Peyer's patch (tissue), 4 donors: ENCODE measurements around the gene IMPA2. TPM values are rescaled to one million over a fixed set of nuclear protein-coding genes. Genes with fewer than 3 reads are reported as not detected.

Experiments
- DNase-seq, 3 donors: peaks; one replicate each; pipeline ENCODE4 v3.0.0-alpha.2; 2017 to 2019
- H3K27ac ChIP-seq, 4 donors: fragments of 200-600 bp; sonication (generic); one replicate each; pipeline ENCODE4 v1.5.1; 2016 to 2019
- H3K27me3 ChIP-seq, 2 donors: fragments of 200-600 bp; sonication (generic); one replicate each; pipeline ENCODE4 v1.5.1; 2019
- H3K36me3 ChIP-seq, 3 donors: fragments of 200-600 bp; sonication (generic); one replicate each; pipeline ENCODE4 v1.5.1; 2016 to 2019
- H3K4me1 ChIP-seq, 4 donors: fragments of 200-600 bp; sonication (generic); one replicate each; pipeline ENCODE4 v1.5.1; 2016 to 2019
- H3K4me3 ChIP-seq, 4 donors: fragments of 200-600 bp; sonication (generic); 1 replicate in 3 of 4; 2 replicates in 1 of 4; pipeline ENCODE4 v1.5.1; 2016 to 2019; ENCODE audit warnings: mild to moderate bottlenecking in 1 of 4
- H3K9me3 ChIP-seq, 4 donors: fragments of 200-600 bp; sonication (generic); one replicate each; pipeline ENCODE4 v1.5.1; 2016 to 2019; ENCODE audit warnings: mild to moderate bottlenecking in 1 of 4
- CTCF ChIP-seq, 6 experiments: fragments of 450-650 bp in 4 of 6; fragments of 200-600 bp in 2 of 6; sonication (generic) in 1 of 6; IDR thresholded peaks; one replicate each; pipeline ENCODE4 v1.5.1; 2017 to 2019; ENCODE audit warnings: antibody characterized with exemption in 6 of 6, mild to moderate bottlenecking in 3 of 6, moderate library complexity in 1 of 6
- POLR2A ChIP-seq, 2 donors: fragments of 450-650 bp; IDR thresholded peaks; one replicate each; pipeline ENCODE4 v1.5.1; 2017; ENCODE audit warnings: antibody characterized with exemption in 2 of 2, mild to moderate bottlenecking in 2 of 2, moderate library complexity in 2 of 2
- total RNA-seq, 4 donors: library from RNA; depleted of rRNA; stranded (reverse); fragments of >200 nt; gene quantifications; one replicate each; pipeline ENCODE4 v1.1.0, GENCODE V29; 2016

IMPA2 gene
- total RNA-seq, 4 donors from 2014 or later, result 44.0 to 62.3 (median 56.3) TPM

DNA sequence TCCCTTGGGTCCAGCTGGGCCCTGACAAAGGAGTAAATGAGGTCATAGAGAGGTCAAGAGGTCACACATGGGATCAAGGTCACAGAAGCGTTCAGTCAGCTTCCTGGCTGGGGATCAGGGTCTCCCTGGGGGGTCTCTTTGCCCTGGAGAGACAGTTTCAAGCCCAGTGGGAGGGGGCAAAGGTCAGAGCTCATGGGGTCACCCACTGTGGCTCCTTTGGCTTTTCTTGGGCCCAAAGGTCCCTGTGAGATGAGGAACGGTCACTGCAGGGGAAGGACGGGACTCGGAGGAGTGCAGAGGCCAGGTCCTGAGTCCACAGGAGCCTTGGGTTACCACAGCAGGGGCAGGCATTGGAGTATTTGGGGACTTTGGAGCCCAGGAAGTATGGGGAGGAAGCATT lies 81.7 kb downstream of the IMPA2 start:
- Histone ChIP-seq H3K4me1 (no peaks in the 10 kb centered on the region), H3K4me3 (no peak overlapping the region), H3K36me3 (no peaks in the 10 kb centered on the region), H3K27me3 (no peaks in the 10 kb centered on the region), H3K27ac (no peak overlapping the region), H3K9me3 (no peaks in the 10 kb centered on the region)
- TF ChIP-seq POLR2A (IDR thresholded peaks at IDR 0.05) (no peak), CTCF (IDR thresholded peaks at IDR 0.05) (no peak)
- DNase-seq, result no peak

DNA sequence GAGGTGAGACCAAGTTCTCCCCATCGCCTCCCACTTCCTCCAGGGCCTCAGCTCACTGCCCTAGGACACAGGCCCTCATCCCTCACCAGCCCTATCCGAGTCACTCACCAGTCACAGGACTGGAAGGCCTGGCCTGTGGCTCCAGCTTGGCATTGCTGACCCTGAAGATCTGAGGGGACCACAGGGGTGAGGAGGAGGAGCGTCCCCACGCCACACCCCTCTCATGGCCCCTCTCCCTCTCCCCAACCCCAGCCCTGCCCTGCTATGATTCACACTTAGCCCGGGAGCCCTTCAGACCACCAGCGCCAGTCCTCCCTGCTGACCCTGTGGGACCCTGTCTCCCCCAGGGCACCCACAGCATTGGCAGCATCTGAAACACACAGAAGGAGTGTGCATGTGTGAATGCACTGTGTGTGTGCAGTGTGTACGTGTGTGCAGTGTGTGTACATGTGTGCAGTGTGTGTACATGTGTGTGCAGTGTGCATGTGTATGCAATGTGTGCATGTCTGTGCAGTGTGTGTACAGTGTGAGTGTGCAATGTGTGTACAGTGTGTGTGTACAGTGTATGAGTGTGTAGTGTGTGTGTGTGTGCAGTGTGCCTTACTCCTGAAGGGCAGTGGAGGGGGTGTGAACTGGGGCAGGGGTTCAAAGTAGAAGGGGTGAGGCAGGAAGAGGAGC lies 82.9 kb downstream of the IMPA2 start:
- Histone ChIP-seq H3K36me3 (no peaks in the 10 kb centered on the region), H3K4me3 (no peak overlapping the region), H3K27ac (no peak overlapping the region), H3K9me3 (no peaks in the 10 kb centered on the region), H3K27me3 (no peaks in the 10 kb centered on the region), H3K4me1 (no peaks in the 10 kb centered on the region)
- DNase-seq, result no peak
- TF ChIP-seq POLR2A (IDR thresholded peaks at IDR 0.05), result no peak
- no peak for TF ChIP-seq CTCF (IDR thresholded peaks at IDR 0.05)

GRCh38 chr18:12065397-12065796 lies 84.1 kb downstream of the IMPA2 start:
- H3K9me3 ChIP-seq, result no peaks in the 10 kb centered on the region
- H3K4me3 ChIP-seq, result no peak overlapping the region
- TF ChIP-seq CTCF (IDR thresholded peaks at IDR 0.05) (no peak), POLR2A (IDR thresholded peaks at IDR 0.05) (no peak)
- no peak overlapping the region for H3K27ac ChIP-seq
- no peaks in the 10 kb centered on the region for H3K36me3 ChIP-seq
- no peaks in the 10 kb centered on the region for H3K4me1 ChIP-seq
- DNase-seq, result no peak
- H3K27me3 ChIP-seq, result no peaks in the 10 kb centered on the region

DNA sequence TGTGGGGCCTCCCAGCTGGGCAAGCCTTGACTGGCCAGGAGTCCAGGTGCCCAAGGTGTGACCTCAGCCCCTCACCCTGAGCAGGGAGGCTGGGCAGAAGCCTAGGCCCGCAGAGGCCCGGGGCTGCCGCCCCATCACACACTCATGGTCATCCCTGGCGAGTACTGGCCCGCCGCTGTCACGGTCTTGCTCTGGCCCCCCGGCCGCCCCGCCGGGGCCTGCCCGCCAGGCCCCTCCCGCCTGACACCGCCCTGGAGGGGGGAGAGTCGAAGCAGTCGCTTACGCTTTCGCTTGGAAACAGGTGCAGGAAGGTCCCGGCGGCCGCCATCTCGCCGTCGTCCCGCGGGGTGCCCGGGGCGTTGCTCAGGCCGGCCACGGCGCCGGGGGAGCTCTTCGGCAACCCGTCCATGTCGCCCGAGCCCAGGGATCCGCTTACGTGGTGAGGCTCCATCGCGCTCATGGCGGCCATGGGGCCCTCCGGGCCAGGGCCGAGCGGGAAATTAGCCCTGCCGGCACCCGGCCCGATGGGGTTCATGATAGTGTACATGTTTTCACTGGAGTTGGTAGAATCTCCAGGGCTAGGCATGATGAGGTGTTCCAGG lies 85.7 kb downstream of the IMPA2 start:
- Histone ChIP-seq H3K4me1 (no peaks in the 10 kb centered on the region), H3K9me3 (no peaks in the 10 kb centered on the region), H3K36me3 (no peaks in the 10 kb centered on the region), H3K27me3 (no peaks in the 10 kb centered on the region), H3K4me3 (no peak overlapping the region), H3K27ac (no peak overlapping the region)
- TF ChIP-seq POLR2A (IDR thresholded peaks at IDR 0.05) (no peak), CTCF (IDR thresholded peaks at IDR 0.05) (no peak)
- no peak for DNase-seq

DNA sequence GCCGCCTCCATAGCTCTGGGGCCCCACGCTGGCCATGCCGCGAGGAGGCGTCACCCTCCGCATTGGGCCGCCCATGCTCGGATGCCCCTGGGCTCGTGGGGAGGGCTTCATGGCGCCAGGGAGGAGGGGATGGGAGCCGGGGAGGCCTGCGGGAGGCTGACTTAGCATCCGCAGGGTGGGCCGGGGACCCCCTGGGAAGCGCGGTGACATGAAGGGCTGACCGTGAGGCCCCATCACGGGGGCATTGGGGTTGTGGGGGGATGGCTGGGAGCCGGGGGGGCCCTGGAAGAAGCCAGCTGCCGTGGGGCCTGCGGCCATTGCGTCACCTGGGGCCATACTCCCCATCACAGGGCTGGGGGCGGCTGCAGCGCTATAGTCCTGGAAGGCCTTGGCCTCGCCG lies 86.4 kb downstream of the IMPA2 start:
- Histone ChIP-seq H3K4me3 (no peak overlapping the region), H3K9me3 (no peaks in the 10 kb centered on the region), H3K27ac (no peak overlapping the region), H3K36me3 (no peaks in the 10 kb centered on the region), H3K4me1 (no peaks in the 10 kb centered on the region), H3K27me3 (no peaks in the 10 kb centered on the region)
- DNase-seq, result no peak
- no peak for TF ChIP-seq CTCF (IDR thresholded peaks at IDR 0.05)
- no peak for TF ChIP-seq POLR2A (IDR thresholded peaks at IDR 0.05)
